GM12878 (cell line): ENCODE measurements around the gene TMEM266. TPM values are rescaled to one million over a fixed set of nuclear protein-coding genes. Genes with fewer than 3 reads are reported as not detected.

Experiments used
- ATAC-seq: fragments of 200-7000 bp; cut with Tn5 transposase; 3 replicates; pipeline ENCODE4 v1.9.1; 2020; ENCODE audit warnings: mild to moderate bottlenecking, moderate library complexity
- BruUV-seq: library from RNA; stranded (reverse); fragments of 400-500 nt; replicated peaks from 2 replicates; lab custom pipeline; 2021; lab: Mats Ljungman, UMichigan
- CTCF ChIA-PET: fragments of 300-600 bp; sonication (Branson Sonifier 250); formaldehyde crosslinking; extraction: SDS; loops from one replicate; lab custom pipeline; 2021; ENCODE audit warnings: inconsistent platforms; lab: Yijun Ruan, JAX
- POLR2A ChIA-PET: fragments of 350-600 bp; formaldehyde crosslinking; extraction: SDS; loops from one replicate; lab custom pipeline; 2021; ENCODE audit warnings: inconsistent platforms; lab: Charles Lee
- RAD21 ChIA-PET: fragments of 300-600 bp; sonication (Branson Sonifier 250); formaldehyde crosslinking; loops from one replicate; lab custom pipeline; 2023; ENCODE audit warnings: antibody characterized with exemption; ENCODE audit not compliant: unreplicated experiment; lab: Charles Lee
- SMC1A ChIA-PET: fragments of 300-600 bp; sonication (Branson Sonifier 250); formaldehyde crosslinking; loops from one replicate; lab custom pipeline; 2023; ENCODE audit not compliant: unreplicated experiment, uncharacterized antibody; lab: Charles Lee
- DNase-seq: peaks from one replicate; pipeline ENCODE4 v3.0.0-alpha.2; 2011; ENCODE audit warnings: low read depth, low spot score
- FAIRE-seq: peaks from 3 replicates; lab custom pipeline; 2011; peaks lifted over from hg19 to GRCh38; lab: Jason Lieb, UNC
- H2AFZ ChIP-seq: 2 replicates; pipeline ENCODE4 v1.6.0; 2011; ENCODE audit warnings: low read depth, low read length, control low read depth; ENCODE audit not compliant: control insufficient read depth
- H3K27ac ChIP-seq: 2 replicates; pipeline ENCODE4 v1.5.1; 2011; ENCODE audit warnings: control low read depth; ENCODE audit not compliant: control insufficient read depth, insufficient read depth
- H3K27me3 ChIP-seq, 2 experiments: replicated peaks in 1 of 2; 2 replicates each; pipeline versions ENCODE4 v1.6.0 to v1.6.1; 2011; ENCODE audit warnings: low read length in 1 of 2; ENCODE audit not compliant: control insufficient read depth in 2 of 2, insufficient read depth in 2 of 2
- H3K36me3 ChIP-seq, 2 experiments: 2 replicates each; pipeline ENCODE4 v1.5.1; 2011; ENCODE audit warnings: low read length in 1 of 2; ENCODE audit not compliant: control insufficient read depth in 2 of 2, insufficient read depth in 2 of 2
- H3K4me1 ChIP-seq: 2 replicates; pipeline ENCODE4 v1.6.1; 2011; ENCODE audit warnings: mild to moderate bottlenecking, low read length, moderate library complexity, mixed read lengths; ENCODE audit not compliant: control insufficient read depth, insufficient read depth
- H3K4me2 ChIP-seq: 2 replicates; pipeline ENCODE4 v1.6.0; 2011; ENCODE audit warnings: control low read depth; ENCODE audit not compliant: control insufficient read depth, insufficient read depth
- H3K4me3 ChIP-seq: fragments of 200-600 bp; sonication (generic); 2 replicates; pipeline ENCODE4 v1.5.1; 2016
- H3K79me2 ChIP-seq: 2 replicates; pipeline ENCODE4 v1.6.0; 2011; ENCODE audit warnings: low read length; ENCODE audit not compliant: control insufficient read depth, insufficient read depth
- H3K9ac ChIP-seq: 2 replicates; pipeline ENCODE4 v1.8.0; 2011; ENCODE audit warnings: low read length, control low read depth, mixed read lengths; ENCODE audit not compliant: control insufficient read depth, insufficient read depth
- H3K9me3 ChIP-seq: replicated peaks from 3 replicates; pipeline ENCODE4 v1.5.1; 2011; ENCODE audit warnings: mild to moderate bottlenecking, low read length; ENCODE audit not compliant: control insufficient read depth, insufficient read depth
- H4K20me1 ChIP-seq: 2 replicates; pipeline ENCODE4 v1.6.0; 2011; ENCODE audit not compliant: control insufficient read depth, insufficient read depth
- CEBPZ ChIP-seq: fragments of 150-350 bp; IDR thresholded peaks from 2 replicates; pipeline ENCODE4 v1.6.1; 2016; ENCODE audit warnings: low read depth, low read length
- CUX1 ChIP-seq: IDR thresholded peaks from 2 replicates; pipeline ENCODE4 v1.6.1; 2012; ENCODE audit warnings: improper control_type of control experiment, low read depth, low read length; ENCODE audit not compliant: insufficient replicate concordance
- HCFC1 ChIP-seq: fragments of 150-350 bp; IDR thresholded peaks from 2 replicates; pipeline ENCODE4 v1.6.1; 2014; ENCODE audit warnings: low read length
- HDAC2 ChIP-seq: fragments of 200-600 bp; sonication (generic); IDR thresholded peaks from 2 replicates; pipeline ENCODE4 v1.6.1; 2017
- JUNB ChIP-seq: IDR thresholded peaks from 2 replicates; pipeline ENCODE4 v1.6.1; 2016; ENCODE audit warnings: antibody characterized with exemption, mild to moderate bottlenecking
- NBN ChIP-seq: fragments of 450-650 bp; IDR thresholded peaks from 2 replicates; pipeline ENCODE4 v1.6.1; 2016
- NFYB ChIP-seq: IDR thresholded peaks from 2 replicates; pipeline ENCODE4 v1.6.1; 2011; ENCODE audit warnings: low read depth, mild to moderate bottlenecking, low read length, improper control_type of control experiment, moderate library complexity; ENCODE audit not compliant: insufficient read depth
- SMC3 ChIP-seq: IDR thresholded peaks from 2 replicates; pipeline ENCODE4 v1.6.1; 2011; ENCODE audit warnings: low read length, improper control_type of control experiment, borderline replicate concordance
- SUZ12 ChIP-seq: fragments of 200-600 bp; sonication (generic); IDR thresholded peaks from one replicate; pipeline ENCODE4 v1.6.1; 2018; ENCODE audit warnings: antibody characterized with exemption, mild to moderate bottlenecking; ENCODE audit not compliant: unreplicated experiment
- ZNF622 ChIP-seq: fragments of 450-650 bp; IDR thresholded peaks from 2 replicates; pipeline ENCODE4 v1.6.1; 2017; ENCODE audit warnings: mild to moderate bottlenecking, inconsistent platforms
- WGBS: methylation state at CpG from one replicate; pipeline ENCODE4 v1.1.6; 2016; ENCODE audit warnings: low lambda C conversion rate; ENCODE audit not compliant: insufficient replicate concordance, insufficient coverage; ENCODE audit errors: missing lambda C conversion rate; 5-methylcytosine and 5-hydroxymethylcytosine counted together
- in situ Hi-C: fragments of 300-500 bp; cut with MboI; formaldehyde crosslinking; loops from 9 replicates; pipeline ENCODE4 v1.14.3; 2018; ENCODE audit warnings: mixed read lengths
- intact Hi-C: fragments of 100-400 bp; cut with micrococcal nuclease; formaldehyde crosslinking; loops from one replicate; pipeline ENCODE4 v1.14.2; 2022; ENCODE audit not compliant: unreplicated experiment
- polyA plus RNA-seq, 11 experiments: library from polyadenylated mRNA; depleted of rRNA in 4 of 11; unstranded in 6 of 11; stranded (reverse) in 5 of 11; fragments of >200 nt; fragmentation: Nextera tagmentation in 4 of 11; fragmentation: Illumina TruSeq in 1 of 11; extraction: Ambion mirVana in 4 of 11; extraction: Trizol in 1 of 11; gene quantifications; 1 replicate in 1 of 11; 2 replicates in 10 of 11; pipeline versions ENCODE4 v1.2.1 to v1.2.3, GENCODE V29; 2011 to 2016; ENCODE audit warnings: inconsistent platforms in 2 of 11, missing spikeins in 2 of 11, low read depth in 1 of 11
- total RNA-seq, 4 experiments: library from RNA; depleted of rRNA in 3 of 4; stranded (reverse); fragments of >200 nt in 3 of 4; fragmentation: Illumina TruSeq in 1 of 4; extraction: Trizol in 1 of 4; gene quantifications; 2 replicates each; pipeline versions ENCODE4 v1.2.1 to v1.2.3, GENCODE V29; 2013 to 2021
- TF ChIP-seq, protein P1 (sequence below): fragments of 450-650 bp; conservative IDR thresholded peaks from 2 replicates; pipeline ENCODE4 v1.6.1; 2017; ENCODE audit warnings: mild to moderate bottlenecking, moderate library complexity

TMEM266 gene
- total and polyA plus RNA-seq, 10 of the 15 experiments (the other 5 are each of a cell fraction or from before 2014, with no cell fraction given), result 0.11 to 0.70 (median 0.39) TPM

GRCh38 chr15:76108021-76108723 is 48.4 kb downstream of the TMEM266 start:
- Histone ChIP-seq H3K27ac (no peak overlapping the region), H3K4me1 (no peaks in the 10 kb centered on the region), H3K36me3 (no peaks in the 10 kb centered on the region), H3K27me3 (no peaks in the 10 kb centered on the region; a peak in 1 of 4 replicates), H3K9me3 (no peaks in the 10 kb centered on the region), H3K9ac (no peak overlapping the region), H2AFZ (no peak overlapping the region), H3K79me2 (no peaks in the 10 kb centered on the region), H4K20me1 (no peaks in the 10 kb centered on the region), H3K4me2 (no peak overlapping the region), H3K4me3 (no peak overlapping the region)
- RAD21 ChIA-PET, result no interaction called here
- no TSS peak for BruUV-seq
- in situ Hi-C loops, result no loop called here
- FAIRE-seq (no peak), ATAC-seq (no peak), DNase-seq (no peak)
- POLR2A ChIA-PET, result interaction anchor here (1.0 kb wide), 1 partner anchor 51 kb away, joined by 4 read pairs; no protein-coding TSS in a partner anchor
- 37% methylated on average over 9 of the region's 9 CpGs for WGBS
- CTCF ChIA-PET, result no interaction called here
- intact Hi-C loops, result no loop called here
- SMC1A ChIA-PET, result interaction anchor here (1.4 to 1.6 kb wide), 2 partner anchors 20 to 50 kb away, joined by 3 read pairs; no protein-coding TSS in a partner anchor
- TF ChIP-seq, protein P1, sequence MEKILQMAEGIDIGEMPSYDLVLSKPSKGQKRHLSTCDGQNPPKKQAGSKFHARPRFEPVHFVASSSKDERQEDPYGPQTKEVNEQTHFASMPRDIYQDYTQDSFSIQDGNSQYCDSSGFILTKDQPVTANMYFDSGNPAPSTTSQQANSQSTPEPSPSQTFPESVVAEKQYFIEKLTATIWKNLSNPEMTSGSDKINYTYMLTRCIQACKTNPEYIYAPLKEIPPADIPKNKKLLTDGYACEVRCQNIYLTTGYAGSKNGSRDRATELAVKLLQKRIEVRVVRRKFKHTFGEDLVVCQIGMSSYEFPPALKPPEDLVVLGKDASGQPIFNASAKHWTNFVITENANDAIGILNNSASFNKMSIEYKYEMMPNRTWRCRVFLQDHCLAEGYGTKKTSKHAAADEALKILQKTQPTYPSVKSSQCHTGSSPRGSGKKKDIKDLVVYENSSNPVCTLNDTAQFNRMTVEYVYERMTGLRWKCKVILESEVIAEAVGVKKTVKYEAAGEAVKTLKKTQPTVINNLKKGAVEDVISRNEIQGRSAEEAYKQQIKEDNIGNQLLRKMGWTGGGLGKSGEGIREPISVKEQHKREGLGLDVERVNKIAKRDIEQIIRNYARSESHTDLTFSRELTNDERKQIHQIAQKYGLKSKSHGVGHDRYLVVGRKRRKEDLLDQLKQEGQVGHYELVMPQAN, result no peak
- TF ChIP-seq NFYB (no peak), NBN (no peak), HDAC2 (no peak), CUX1 (no peak), SUZ12 (no peak), SMC3 (no peak), JUNB (no peak), HCFC1 (no peak), ZNF622 (no peak), CEBPZ (no peak)
- TF ChIP-seq, all 136 proteins: peak for 0
